ENCODE results near the gene PDE6A. TPM values are rescaled to one million over a fixed set of nuclear protein-coding genes. Genes with fewer than 3 reads are reported as not detected.

Gene PDE6A
- total RNA-seq, 1 experiment from 2014 or later: not detected

DNA sequence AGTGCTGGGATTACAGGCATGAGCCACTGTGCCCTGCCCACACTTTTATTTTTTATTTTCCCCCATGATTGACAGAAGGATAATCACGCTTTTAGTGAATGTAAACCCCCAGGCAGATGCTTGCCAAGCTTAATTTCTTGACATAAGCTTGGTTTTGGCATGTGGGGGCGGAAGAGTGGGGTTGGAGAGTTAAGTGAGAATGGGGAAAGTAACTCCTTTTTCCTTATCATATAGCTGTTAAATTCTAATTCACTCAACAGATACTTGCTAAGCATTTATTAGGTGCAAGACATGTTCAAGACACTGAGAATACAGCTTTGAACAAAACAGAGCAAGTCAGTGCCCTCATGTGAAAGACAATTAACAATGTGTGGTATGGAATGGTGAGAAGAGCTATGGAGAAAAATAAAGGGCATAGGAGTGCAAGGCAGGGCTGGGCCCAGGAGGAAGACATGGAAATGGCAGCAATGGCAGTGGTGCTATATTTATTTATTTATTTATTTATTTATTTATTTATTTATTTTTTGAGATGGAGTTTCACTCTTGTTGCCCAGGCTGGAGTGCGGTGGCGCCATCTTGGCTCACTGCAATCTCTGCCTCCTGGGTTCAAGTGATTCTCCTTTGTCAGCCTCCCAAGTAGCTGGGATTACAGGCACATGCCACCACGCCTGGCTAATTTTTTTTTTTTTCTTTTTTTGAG is 18.2 kb upstream of the PDE6A start (continued):
- TF ChIP-seq SMAD3 (CRISPR knock-in tag; IDR thresholded peaks at IDR 0.05; ENCODE audit: borderline replicate concordance): no peak

DNA sequence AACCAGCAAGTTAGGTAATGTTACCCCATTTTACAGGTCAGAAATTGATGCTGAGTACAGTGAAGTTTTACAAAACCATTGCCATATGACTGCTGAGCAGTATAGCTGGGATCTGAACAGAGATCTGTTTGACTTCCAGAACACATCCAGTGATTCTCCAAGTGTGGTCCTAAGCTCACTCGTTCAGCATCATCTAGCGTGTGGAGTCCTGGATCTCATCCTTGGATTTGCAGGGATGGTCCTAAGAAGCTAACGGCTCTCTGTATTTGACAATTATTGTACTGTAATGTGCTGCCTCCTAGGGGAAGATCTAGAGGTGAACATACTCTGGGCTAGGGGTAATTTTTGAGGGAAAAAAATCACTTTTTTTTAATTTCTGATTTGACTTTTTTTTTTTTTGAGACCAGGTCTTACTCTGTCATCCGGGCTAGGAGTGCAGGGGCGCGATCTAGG is 17.4 kb upstream of the PDE6A start:
- peaks cover 8% of the 10 kb centered on the region; the same call in 1 of the 2 replicates for H3K27me3 Mint-ChIP-seq (ENCODE audit: low read depth)
- H3K4me3 Mint-ChIP-seq: peak overlapping the region; percentile 79
- TF ChIP-seq, protein P1, sequence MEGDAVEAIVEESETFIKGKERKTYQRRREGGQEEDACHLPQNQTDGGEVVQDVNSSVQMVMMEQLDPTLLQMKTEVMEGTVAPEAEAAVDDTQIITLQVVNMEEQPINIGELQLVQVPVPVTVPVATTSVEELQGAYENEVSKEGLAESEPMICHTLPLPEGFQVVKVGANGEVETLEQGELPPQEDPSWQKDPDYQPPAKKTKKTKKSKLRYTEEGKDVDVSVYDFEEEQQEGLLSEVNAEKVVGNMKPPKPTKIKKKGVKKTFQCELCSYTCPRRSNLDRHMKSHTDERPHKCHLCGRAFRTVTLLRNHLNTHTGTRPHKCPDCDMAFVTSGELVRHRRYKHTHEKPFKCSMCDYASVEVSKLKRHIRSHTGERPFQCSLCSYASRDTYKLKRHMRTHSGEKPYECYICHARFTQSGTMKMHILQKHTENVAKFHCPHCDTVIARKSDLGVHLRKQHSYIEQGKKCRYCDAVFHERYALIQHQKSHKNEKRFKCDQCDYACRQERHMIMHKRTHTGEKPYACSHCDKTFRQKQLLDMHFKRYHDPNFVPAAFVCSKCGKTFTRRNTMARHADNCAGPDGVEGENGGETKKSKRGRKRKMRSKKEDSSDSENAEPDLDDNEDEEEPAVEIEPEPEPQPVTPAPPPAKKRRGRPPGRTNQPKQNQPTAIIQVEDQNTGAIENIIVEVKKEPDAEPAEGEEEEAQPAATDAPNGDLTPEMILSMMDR (IDR thresholded peaks at IDR 0.05): 0 out of 2 replicates have a peak, but pooled peaks have one; percentile 29
- TF ChIP-seq FOXJ3 (CRISPR knock-in tag; IDR thresholded peaks at IDR 0.05; ENCODE audit: borderline replicate concordance): no peak
- no peak for DNase-seq (ENCODE audit: low spot score)
- ChIA-PET POLR2A (interaction anchor here (0.8 kb wide), 1 partner anchor 35 kb away, joined by 3 read pairs; no protein-coding TSS in a partner anchor), CTCF (interaction anchor here (0.5 to 5.7 kb wide), 22 partner anchors 10 to 535 kb away, joined by 3 to 60 read pairs (median 4); partner anchors contain the start of genes HMGXB3 and TIGD6)
- no peaks in the 10 kb centered on the region for H3K9me3 Mint-ChIP-seq
- H3K4me1 Mint-ChIP-seq: peaks cover 19% of the 10 kb centered on the region
- H3K36me3 Mint-ChIP-seq: no peaks in the 10 kb centered on the region
- no peak for ATAC-seq
- no peak overlapping the region for H3K27ac Mint-ChIP-seq

DNA sequence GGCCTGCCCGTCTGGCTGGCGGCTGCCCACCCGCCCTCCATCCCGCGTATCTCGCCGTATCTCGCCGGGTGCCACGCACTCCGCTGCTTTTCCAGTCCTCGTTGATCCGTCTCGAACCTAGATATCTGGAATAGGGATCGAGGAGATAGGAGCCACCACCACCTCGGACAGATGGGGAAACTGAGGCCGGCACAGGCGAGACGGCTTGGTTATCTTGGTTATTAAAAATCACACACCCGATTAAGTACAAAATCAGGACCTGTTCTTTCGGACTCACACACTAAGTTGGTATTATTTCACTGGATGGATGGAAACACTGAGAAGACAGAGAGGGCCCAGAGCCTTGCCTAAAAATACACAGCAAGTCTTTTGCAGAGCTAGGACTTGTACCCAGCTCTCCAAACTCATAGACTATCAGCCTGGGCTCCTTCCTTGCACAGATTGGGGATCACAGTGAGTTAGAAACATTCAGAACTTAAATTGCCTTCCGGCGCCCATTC is 16.6 kb upstream of the PDE6A start:
- ChIA-PET CTCF (interaction anchor here (0.5 to 5.7 kb wide), 16 partner anchors 10 to 325 kb away, joined by 3 to 60 read pairs (median 8); partner anchors contain the start of genes HMGXB3 and TIGD6), POLR2A (no interaction called here)
- H3K27me3 Mint-ChIP-seq (ENCODE audit: low read depth): peaks cover 8% of the 10 kb centered on the region; the same call in 1 of the 2 replicates
- peak overlapping the region; percentile 79 for H3K4me3 Mint-ChIP-seq
- no peak for DNase-seq (ENCODE audit: low spot score)
- no peak for ATAC-seq
- peaks cover 19% of the 10 kb centered on the region for H3K4me1 Mint-ChIP-seq
- no peaks in the 10 kb centered on the region for H3K9me3 Mint-ChIP-seq
- 0 out of 2 replicates have a peak, but pooled peaks have one; percentile 20 for TF ChIP-seq KAT7 (CRISPR knock-in tag; IDR thresholded peaks at IDR 0.05; ENCODE audit: borderline replicate concordance)
- TF ChIP-seq, protein P2, sequence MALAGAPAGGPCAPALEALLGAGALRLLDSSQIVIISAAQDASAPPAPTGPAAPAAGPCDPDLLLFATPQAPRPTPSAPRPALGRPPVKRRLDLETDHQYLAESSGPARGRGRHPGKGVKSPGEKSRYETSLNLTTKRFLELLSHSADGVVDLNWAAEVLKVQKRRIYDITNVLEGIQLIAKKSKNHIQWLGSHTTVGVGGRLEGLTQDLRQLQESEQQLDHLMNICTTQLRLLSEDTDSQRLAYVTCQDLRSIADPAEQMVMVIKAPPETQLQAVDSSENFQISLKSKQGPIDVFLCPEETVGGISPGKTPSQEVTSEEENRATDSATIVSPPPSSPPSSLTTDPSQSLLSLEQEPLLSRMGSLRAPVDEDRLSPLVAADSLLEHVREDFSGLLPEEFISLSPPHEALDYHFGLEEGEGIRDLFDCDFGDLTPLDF (CRISPR knock-in tag; IDR thresholded peaks at IDR 0.05): no peak
- no peaks in the 10 kb centered on the region for H3K36me3 Mint-ChIP-seq
- H3K27ac Mint-ChIP-seq: no peak overlapping the region

DNA sequence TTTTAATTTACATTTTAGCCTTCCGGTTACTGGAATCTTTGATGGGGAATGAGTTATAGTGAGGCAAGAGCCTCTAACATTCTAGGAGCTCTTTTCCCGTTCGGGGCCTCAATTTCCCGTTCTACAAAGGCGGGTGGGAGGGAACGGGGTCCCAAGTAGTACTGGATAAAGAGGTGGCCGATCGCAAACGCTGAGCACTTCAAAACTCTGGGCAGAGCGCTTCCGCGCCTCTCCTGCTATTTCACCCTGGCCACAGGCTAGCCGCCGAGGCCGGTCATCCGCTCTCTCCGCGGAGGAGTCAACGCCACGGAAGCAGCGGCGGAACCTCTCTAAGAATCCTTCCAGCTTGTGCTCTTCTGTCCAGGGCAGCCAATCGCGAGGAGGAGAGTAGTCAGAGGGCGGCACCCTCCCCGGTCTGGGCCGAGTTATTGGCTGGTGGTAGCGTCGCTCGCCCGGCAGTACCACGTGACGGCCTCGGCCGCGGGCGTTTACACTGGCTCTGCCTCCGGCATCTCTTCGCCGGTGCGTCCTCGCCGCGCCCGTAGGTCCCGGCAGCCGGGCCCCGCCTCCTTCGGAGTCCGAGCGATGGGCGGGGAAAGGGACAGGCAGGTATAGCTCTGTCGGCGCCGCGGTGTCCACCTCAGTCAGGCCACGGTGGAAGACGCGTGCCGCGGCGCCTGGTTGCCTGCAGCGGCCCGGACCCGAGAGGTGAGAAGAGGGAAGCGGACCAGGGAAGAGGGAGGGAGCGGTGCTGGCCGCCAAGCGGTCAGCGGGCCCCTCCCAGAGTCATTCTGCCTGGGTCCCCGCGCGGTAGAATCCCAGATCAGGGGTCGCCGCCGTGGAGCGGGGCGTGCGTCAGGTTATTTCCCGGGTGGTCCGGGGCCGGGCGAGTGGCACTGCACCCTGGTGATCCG is 15.9 kb upstream of the PDE6A start, which contains the start of gene SLC26A2:
SLC26A2 (plus strand) TSS at position 487 of the 914 bp plus-strand sequence. CDS start 16,895 bp downstream, outside the sequence.
- H3K27me3 Mint-ChIP-seq (ENCODE audit: low read depth): peaks cover 8% of the 10 kb centered on the region; the same call in 1 of the 2 replicates
- CTCF ChIA-PET: interaction anchor here (0.7 to 5.7 kb wide), 28 partner anchors 9 to 589 kb away, joined by 3 to 60 read pairs (median 5); partner anchors contain the start of genes HMGXB3 and TIGD6
- POLR2A ChIA-PET: interaction anchor here (1.3 to 1.5 kb wide), 2 partner anchors 9 to 108 kb away, joined by 4 to 5 read pairs; no protein-coding TSS in a partner anchor
- no peak for TF ChIP-seq ZNF396 (CRISPR knock-in tag; IDR thresholded peaks at IDR 0.05; ENCODE audit: borderline replicate concordance)
- TF ChIP-seq CBFB (CRISPR knock-in tag; IDR thresholded peaks at IDR 0.05; ENCODE audit: low read depth): no peak
- TF ChIP-seq, protein P3, sequence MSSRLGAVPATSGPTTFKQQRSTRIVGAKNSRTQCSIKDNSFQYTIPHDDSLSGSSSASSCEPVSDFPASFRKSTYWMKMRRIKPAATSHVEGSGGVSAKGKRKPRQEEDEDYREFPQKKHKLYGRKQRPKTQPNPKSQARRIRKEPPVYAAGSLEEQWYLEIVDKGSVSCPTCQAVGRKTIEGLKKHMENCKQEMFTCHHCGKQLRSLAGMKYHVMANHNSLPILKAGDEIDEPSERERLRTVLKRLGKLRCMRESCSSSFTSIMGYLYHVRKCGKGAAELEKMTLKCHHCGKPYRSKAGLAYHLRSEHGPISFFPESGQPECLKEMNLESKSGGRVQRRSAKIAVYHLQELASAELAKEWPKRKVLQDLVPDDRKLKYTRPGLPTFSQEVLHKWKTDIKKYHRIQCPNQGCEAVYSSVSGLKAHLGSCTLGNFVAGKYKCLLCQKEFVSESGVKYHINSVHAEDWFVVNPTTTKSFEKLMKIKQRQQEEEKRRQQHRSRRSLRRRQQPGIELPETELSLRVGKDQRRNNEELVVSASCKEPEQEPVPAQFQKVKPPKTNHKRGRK (CRISPR knock-in tag; IDR thresholded peaks at IDR 0.05; ENCODE audit: borderline replicate concordance): no peak; the same call in 1 of the 2 replicates
- peak; percentile 82 for TF ChIP-seq SP1 (CRISPR knock-in tag; conservative IDR thresholded peaks at IDR 0.05)
- TF ChIP-seq KAT7 (CRISPR knock-in tag; IDR thresholded peaks at IDR 0.05; ENCODE audit: borderline replicate concordance): 0 out of 2 replicates have a peak, but pooled peaks have one; percentile 62
- no peak for TF ChIP-seq GTF2I (CRISPR knock-in tag; conservative IDR thresholded peaks at IDR 0.05)
- no peak for TF ChIP-seq EMX1 (CRISPR knock-in tag; IDR thresholded peaks at IDR 0.05)
- no peak for TF ChIP-seq FOXJ3 (CRISPR knock-in tag; IDR thresholded peaks at IDR 0.05; ENCODE audit: borderline replicate concordance)
- TF ChIP-seq, protein P4, sequence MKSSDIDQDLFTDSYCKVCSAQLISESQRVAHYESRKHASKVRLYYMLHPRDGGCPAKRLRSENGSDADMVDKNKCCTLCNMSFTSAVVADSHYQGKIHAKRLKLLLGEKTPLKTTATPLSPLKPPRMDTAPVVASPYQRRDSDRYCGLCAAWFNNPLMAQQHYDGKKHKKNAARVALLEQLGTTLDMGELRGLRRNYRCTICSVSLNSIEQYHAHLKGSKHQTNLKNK (CRISPR knock-in tag; IDR thresholded peaks at IDR 0.05): no peak
- TF ChIP-seq TCF7 (CRISPR knock-in tag; IDR thresholded peaks at IDR 0.05; ENCODE audit: low read depth): 0 out of 2 replicates have a peak, but pooled peaks have one; percentile 31
- peak; percentile 63; the same call in 1 of the 2 replicates for TF ChIP-seq NFE2L1 (CRISPR knock-in tag; IDR thresholded peaks at IDR 0.05)
- TF ChIP-seq RORB (CRISPR knock-in tag; IDR thresholded peaks at IDR 0.05): no peak
- TF ChIP-seq NFYB (CRISPR knock-in tag; conservative IDR thresholded peaks at IDR 0.05; ENCODE audit: low read depth): peak; percentile 97
- peak; percentile 14; the same call in 1 of the 2 replicates for TF ChIP-seq ZNF232 (CRISPR knock-in tag; IDR thresholded peaks at IDR 0.05)
- no peak for TF ChIP-seq ZBTB21 (CRISPR knock-in tag; IDR thresholded peaks at IDR 0.05; ENCODE audit: borderline replicate concordance)
- TF ChIP-seq ZNF317 (CRISPR knock-in tag; IDR thresholded peaks at IDR 0.05; ENCODE audit: borderline replicate concordance, low read depth): no peak
- no peak for TF ChIP-seq ZNF138 (CRISPR knock-in tag; conservative IDR thresholded peaks at IDR 0.05)
- TF ChIP-seq NR2C2 (CRISPR knock-in tag; IDR thresholded peaks at IDR 0.05): no peak

More for the DNA sequence above, 15.9 kb upstream of the PDE6A start, which contains the start of gene SLC26A2:
- Mint-ChIP-seq H3K36me3 (no peaks in the 10 kb centered on the region), H3K4me3 (peak within 1 kb of the TSS; percentile 79), H3K9me3 (no peaks in the 10 kb centered on the region), H3K27ac (peak within 1 kb of the TSS; percentile 99), H3K4me1 (peaks cover 19% of the 10 kb centered on the region)
- DNase-seq (ENCODE audit: low spot score) (peak; percentile 97), ATAC-seq (peak; percentile 98)

All from WTC11 (cell line).